Measurements from ENCODE around the gene PLCH1. TPM values are rescaled to one million over a fixed set of nuclear protein-coding genes. Genes with fewer than 3 reads are reported as not detected.
A peak's percentile ranks its signal among the peaks of the same experiment; 100 is the strongest.

The PLCH1 gene
- total and polyA plus RNA-seq, 2 experiments from 2014 or later: 2.6 to 5.8 TPM

DNA sequence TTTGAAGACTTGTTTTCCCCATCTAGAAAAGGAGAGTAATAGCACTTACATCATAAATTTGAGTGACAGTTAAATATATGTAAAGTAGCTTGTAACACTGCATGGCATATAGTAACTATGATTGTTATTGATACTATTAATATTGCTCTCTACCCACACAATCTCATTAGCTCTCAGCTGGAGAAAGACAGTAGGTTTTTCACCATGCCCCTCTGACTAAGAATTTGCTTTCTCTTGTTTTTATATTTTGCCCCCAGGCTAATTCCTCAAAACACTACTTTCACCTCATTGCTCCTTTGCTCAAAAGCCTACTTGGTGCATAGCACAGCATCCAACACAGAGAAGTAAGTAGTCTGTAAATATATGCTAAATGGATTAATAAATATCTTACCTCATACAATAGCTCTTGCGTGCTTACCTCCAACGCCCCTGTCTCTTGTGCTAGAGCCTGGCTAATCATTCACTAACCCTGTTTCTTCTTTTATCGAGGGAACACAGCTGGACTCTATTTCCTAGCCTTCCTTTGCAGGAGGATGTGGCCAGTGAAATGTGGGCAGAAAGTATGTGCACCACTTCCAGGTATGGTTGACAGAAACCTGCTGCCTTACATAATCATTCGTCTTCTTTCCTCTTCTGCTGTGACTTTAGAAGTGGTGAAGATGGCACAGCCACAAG is 190.0 kb downstream of the PLCH1 start:
- H3K27ac ChIP-seq: peak overlapping the region; percentile 76
- no peak overlapping the region for H3K4me3 ChIP-seq
- H3K4me1 ChIP-seq (ENCODE audit: insufficient read depth): peaks cover 12% of the 10 kb centered on the region
- H2AFZ ChIP-seq: peak overlapping the region; percentile 12
- H3K79me2 ChIP-seq: no peaks in the 10 kb centered on the region
- H3K4me2 ChIP-seq: peak overlapping the region; percentile 57
- H4K20me1 ChIP-seq (ENCODE audit: insufficient read depth, poor library complexity, severe bottlenecking): no peaks in the 10 kb centered on the region
- H3K27me3 ChIP-seq: no peaks in the 10 kb centered on the region
- peak; percentile 75 for DNase-seq (ENCODE audit: low spot score)
- H3K36me3 ChIP-seq (replicated peaks; ENCODE audit: insufficient read depth, low read depth): no peaks in the 10 kb centered on the region
- WGBS (ENCODE audit: low lambda C conversion rate, missing lambda C conversion rate): 33% methylated on average over 4 of the region's 4 CpGs
- TF ChIP-seq, protein P1, sequence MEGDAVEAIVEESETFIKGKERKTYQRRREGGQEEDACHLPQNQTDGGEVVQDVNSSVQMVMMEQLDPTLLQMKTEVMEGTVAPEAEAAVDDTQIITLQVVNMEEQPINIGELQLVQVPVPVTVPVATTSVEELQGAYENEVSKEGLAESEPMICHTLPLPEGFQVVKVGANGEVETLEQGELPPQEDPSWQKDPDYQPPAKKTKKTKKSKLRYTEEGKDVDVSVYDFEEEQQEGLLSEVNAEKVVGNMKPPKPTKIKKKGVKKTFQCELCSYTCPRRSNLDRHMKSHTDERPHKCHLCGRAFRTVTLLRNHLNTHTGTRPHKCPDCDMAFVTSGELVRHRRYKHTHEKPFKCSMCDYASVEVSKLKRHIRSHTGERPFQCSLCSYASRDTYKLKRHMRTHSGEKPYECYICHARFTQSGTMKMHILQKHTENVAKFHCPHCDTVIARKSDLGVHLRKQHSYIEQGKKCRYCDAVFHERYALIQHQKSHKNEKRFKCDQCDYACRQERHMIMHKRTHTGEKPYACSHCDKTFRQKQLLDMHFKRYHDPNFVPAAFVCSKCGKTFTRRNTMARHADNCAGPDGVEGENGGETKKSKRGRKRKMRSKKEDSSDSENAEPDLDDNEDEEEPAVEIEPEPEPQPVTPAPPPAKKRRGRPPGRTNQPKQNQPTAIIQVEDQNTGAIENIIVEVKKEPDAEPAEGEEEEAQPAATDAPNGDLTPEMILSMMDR (IDR thresholded peaks at IDR 0.05; ENCODE audit: poor library complexity): no peak
- H3K9me3 ChIP-seq (ENCODE audit: low read depth): no peaks in the 10 kb centered on the region
- no peaks in the 10 kb centered on the region for H3K9me2 ChIP-seq (replicated peaks; ENCODE audit: insufficient read depth)

DNA sequence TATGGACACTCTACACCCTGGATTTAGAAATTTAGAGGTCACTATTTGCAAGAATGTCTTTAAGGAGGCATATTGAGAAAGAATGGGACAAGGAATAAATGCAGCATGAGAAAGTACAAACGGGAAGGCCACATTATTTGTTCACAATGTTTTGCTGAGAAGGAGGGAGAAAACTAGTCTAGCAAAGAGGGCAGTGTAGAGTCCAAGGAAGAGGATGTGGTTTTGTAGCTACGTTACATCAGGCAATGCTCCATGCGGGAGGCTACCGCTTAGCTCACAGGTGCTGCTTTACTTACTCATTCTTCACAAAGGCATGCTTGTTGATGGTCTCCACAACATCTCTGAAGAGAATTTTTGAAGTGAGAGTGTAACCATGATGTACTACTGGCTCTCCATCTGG is 191.1 kb downstream of the PLCH1 start:
- Histone ChIP-seq H3K9me2 (replicated peaks; ENCODE audit: insufficient read depth) (no peaks in the 10 kb centered on the region), H3K9me3 (ENCODE audit: low read depth) (no peaks in the 10 kb centered on the region), H4K20me1 (ENCODE audit: insufficient read depth, poor library complexity, severe bottlenecking) (no peaks in the 10 kb centered on the region), H3K4me1 (ENCODE audit: insufficient read depth) (peaks cover 12% of the 10 kb centered on the region), H3K27me3 (no peaks in the 10 kb centered on the region), H3K36me3 (replicated peaks; ENCODE audit: insufficient read depth, low read depth) (no peaks in the 10 kb centered on the region), H3K27ac (no peak overlapping the region), H3K4me2 (no peak overlapping the region), H3K79me2 (no peaks in the 10 kb centered on the region), H3K4me3 (no peak overlapping the region), H2AFZ (no peak overlapping the region)
- WGBS (ENCODE audit: low lambda C conversion rate, missing lambda C conversion rate): 71% methylated on average over 4 of the region's 4 CpGs
- no peak for DNase-seq (ENCODE audit: low spot score)
- TF ChIP-seq EZH2 (IDR thresholded peaks at IDR 0.05; ENCODE audit: borderline replicate concordance) (no peak), EZH2phosphoT487 (IDR thresholded peaks at IDR 0.05; ENCODE audit: low read depth, severe bottlenecking, unreplicated experiment) (no peak)
- TF ChIP-seq, protein P1 (IDR thresholded peaks at IDR 0.05; ENCODE audit: poor library complexity): no peak

- no peaks in the 10 kb centered on the region for H4K20me1 ChIP-seq (ENCODE audit: insufficient read depth, poor library complexity, severe bottlenecking)
- H3K9me2 ChIP-seq (replicated peaks; ENCODE audit: insufficient read depth): no peaks in the 10 kb centered on the region
- peaks cover 12% of the 10 kb centered on the region for H3K4me1 ChIP-seq (ENCODE audit: insufficient read depth)
- H3K9me3 ChIP-seq (ENCODE audit: low read depth): no peaks in the 10 kb centered on the region
- TF ChIP-seq, protein P1 (IDR thresholded peaks at IDR 0.05; ENCODE audit: poor library complexity): no peak
- TF ChIP-seq EZH2 (IDR thresholded peaks at IDR 0.05; ENCODE audit: borderline replicate concordance) (no peak), EZH2phosphoT487 (IDR thresholded peaks at IDR 0.05; ENCODE audit: low read depth, severe bottlenecking, unreplicated experiment) (no peak)
- no peaks in the 10 kb centered on the region for H3K79me2 ChIP-seq
- 71% methylated on average over 4 of the region's 4 CpGs for WGBS (ENCODE audit: low lambda C conversion rate, missing lambda C conversion rate)
- H3K4me2 ChIP-seq: no peak overlapping the region
- no peaks in the 10 kb centered on the region for H3K27me3 ChIP-seq
- H3K4me3 ChIP-seq: no peak overlapping the region
- H3K27ac ChIP-seq: no peak overlapping the region
- H2AFZ ChIP-seq: no peak overlapping the region
- DNase-seq (ENCODE audit: low spot score): no peak
- H3K36me3 ChIP-seq (replicated peaks; ENCODE audit: insufficient read depth, low read depth): no peaks in the 10 kb centered on the region
These were observed 191.5 kb downstream of the PLCH1 start for GRCh38 chr3:155553326-155553725.

Data from hepatocyte (in vitro differentiated cells).